Stimulated activated CD4-positive, alpha-beta T cell treated with anti-CD3 and anti-CD28 coated beads, Interleukin-1b, Interleukin-23, amount 100 ng/mL, for 48 hours (primary cell): ENCODE results near the gene SPTBN5.

Source experiments
- DNase-seq: peaks from one replicate; pipeline ENCODE4 v3.0.0-alpha.2; 2020

The SPTBN5 gene

DNA sequence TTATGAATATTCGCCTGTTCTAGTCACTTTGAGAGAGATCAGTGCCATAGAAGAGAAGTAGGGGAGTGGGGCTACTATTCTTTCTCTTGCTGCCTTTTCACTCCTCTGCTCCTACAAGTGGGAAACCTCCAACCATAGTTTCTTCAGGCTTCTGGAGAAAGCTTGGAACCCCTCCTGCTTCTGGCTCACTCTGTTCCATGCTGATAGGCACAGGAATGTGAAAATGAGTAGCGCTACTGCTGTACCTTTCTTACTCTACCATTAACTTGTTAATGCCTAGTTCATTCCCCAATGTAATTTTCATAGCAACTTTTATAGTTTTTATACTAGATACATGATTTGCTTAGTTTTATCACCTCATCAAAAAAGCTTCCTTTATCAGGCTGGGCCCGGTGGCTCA is 92.7 kb downstream of the SPTBN5 start:
- no peak for DNase-seq

DNA sequence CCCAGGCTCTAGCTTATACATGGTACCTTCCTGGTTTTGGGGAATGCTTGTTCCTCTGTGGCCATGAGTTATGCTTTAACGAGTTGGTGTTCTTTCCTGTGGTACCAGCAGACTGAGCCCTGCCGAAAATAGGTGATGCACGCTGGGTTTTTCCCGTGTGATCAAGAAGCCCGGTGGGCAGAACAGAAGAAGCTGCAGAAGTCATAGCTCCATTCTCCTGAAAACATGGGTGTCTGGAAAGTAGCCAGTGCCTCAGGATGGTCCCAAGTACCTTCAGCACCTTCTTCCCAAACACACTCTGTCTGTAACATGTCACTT is 94.4 kb downstream of the SPTBN5 start:
- DNase-seq = no peak

DNA sequence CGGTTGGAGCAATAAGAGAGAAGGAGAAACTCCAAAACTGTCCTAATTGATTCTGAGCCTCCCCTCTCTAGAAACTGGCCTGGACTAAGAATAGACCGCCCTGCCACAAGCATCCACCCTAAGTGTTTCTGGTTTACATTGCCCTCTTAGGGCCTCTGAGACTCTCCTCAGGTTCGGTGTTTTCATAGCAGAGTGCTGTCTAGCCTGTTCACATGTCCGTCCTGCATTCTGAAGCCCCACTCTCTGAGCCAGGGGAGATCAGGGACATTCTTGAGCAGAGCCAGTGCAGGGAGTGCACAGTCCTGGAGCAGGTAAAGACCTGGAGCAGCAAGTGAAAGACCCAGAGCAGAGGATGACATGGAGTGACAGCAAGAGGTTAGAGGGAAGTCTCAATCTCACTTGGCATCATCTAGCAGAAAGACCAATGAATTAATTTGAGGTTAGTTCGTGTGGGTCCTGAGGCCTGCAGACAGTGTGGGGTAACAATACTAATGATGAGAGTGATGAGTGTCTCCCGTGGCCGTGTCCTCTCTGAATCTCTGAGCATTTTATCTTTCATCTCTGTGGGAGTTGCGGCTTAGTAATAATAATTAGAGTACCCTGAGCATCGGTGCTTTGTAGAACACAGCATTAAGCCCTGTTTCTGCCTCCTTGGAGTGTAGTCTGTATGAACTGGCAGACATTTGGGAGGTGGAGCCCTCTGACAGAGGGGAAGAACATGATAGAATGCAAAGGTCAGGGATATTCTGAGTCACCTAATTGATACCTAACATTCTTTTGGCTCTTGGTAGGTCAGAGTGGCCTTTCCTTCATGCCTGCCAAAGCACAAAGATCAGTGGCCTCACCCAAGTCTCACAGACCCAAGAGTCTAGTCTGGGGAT is 95.0 kb downstream of the SPTBN5 start:
- DNase-seq = no peak
